CD4-positive, alpha-beta T cell treated with Interleukin-4 for 1 hour (primary cell): Measurements from ENCODE around the gene MEGF9.

ENCODE experiments used
- DNase-seq, 2 donors: peaks; one replicate each; pipeline ENCODE4 v3.0.0-alpha.2; 2020 to 2022

Gene MEGF9

DNA sequence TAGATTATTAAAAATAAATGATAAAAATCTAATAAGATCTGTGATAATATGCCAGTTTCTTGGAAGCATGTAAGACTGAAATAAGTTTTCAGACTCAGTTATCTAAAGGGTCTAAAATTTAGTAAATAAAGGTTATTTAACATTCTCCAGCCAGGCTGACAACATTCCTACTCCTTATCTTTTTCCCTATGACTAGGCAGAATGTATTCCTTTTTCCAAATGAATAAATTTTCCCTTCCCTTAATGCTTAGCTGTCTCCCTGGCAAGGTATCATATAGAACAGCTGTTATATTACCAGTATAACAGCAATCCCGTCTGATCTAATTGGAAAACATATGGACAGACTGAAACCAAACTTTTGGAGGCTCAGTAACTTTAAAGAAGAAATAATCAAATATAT lies 13.0 kb downstream of the MEGF9 start:
- no peak for DNase-seq

DNA sequence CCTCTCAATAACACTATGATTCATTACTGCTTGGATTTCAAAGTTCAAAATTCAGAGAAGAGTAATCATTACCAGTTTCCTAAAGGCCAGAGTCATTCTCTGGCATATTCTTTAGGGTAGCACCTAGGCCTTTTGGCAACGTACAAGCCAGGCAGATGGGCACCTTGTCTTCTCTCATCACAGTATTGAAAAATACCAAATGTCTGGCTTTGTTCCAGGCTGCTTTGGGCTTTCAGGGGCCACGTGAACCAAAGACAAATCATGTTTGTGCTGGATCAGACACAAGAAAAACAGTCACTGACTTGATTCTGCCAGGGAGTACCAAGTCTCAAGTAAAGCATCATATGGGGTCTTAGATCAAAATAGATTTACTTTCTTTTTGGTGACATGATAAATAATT lies 15.5 kb downstream of the MEGF9 start:
- no peak for DNase-seq

DNA sequence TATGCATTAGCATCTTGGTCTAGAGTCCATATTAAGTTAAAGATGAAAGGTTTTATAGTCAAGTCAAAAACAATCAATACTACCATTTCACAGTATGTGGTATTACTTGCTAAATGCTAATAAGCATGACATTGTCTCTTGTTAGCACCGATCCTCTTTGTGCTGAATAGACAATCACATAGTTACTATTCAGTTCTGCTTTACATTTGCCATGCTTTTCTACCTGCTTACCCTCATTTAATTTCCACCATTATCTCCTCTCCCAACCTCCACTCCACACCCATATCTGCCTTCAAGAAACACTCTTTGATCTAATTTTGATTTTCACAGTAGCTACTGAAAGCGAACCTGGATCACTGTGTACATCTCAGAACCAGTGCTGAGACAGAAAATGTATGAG lies 16.8 kb downstream of the MEGF9 start:
- DNase-seq, result no peak

DNA sequence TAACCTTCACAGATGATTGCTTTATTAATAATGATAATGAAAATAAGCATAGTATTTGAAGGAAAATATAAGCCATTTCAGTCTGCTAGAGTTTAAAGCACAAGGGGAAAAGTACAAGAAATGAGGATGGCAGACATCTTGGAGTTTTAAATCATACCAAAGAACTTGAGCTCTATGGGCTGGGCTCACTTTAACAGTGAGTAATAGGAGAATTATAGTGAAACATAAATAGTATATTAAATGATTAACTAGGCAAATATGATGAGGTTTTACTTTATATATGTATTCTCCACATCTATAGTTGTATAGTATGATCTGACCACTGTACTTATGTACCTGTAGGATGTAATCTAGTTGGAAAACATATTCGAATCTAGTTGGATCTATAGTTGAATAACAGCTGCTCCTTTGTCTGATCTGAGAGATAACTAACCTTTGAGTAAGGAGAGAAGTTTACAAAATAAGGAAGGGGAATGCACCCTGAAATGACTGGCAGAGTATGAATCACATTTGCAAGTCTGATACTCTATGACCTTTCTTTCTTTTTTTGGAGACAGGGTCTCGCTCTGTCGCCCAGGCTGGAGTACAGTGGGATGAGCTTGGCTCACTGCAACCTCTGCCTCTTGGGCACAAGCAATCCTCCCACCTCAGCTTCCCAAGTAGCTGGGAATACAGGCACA lies 17.6 kb downstream of the MEGF9 start:
- no peak for DNase-seq

DNA sequence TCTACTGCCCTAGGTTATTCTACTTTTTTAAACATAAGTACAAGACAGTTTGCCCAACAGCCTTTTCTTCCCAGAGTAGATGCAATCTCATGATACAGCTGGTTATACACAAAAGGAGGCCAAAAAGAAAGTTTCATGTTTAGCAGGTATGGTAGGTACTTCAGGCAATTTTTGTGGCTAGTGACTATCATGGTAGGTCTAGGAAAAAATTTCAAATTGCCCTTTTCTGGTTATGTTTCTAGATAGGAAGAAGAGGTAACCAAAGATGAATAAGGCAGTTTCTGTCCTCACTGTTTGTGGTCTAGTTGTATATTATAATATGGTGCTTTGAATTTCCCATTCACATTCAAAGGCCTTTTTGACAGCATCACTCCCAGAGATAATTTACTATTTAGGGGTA lies 19.7 kb downstream of the MEGF9 start:
- no peak for DNase-seq

DNA sequence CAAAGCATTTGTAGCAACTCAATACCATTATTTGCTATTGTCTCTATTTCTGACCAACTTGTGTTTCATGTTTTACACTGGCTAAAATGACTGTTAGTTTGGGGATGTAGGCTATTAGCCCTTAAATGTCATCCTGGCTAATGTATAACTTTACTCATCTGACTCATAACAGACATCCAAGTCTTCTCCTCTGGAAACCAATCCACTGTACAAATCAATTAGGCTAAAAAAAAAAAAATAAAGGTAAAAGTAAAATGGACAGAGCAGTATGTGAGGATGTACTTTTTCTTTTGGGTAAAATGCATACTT lies 20.6 kb downstream of the MEGF9 start:
- no peak for DNase-seq

DNA sequence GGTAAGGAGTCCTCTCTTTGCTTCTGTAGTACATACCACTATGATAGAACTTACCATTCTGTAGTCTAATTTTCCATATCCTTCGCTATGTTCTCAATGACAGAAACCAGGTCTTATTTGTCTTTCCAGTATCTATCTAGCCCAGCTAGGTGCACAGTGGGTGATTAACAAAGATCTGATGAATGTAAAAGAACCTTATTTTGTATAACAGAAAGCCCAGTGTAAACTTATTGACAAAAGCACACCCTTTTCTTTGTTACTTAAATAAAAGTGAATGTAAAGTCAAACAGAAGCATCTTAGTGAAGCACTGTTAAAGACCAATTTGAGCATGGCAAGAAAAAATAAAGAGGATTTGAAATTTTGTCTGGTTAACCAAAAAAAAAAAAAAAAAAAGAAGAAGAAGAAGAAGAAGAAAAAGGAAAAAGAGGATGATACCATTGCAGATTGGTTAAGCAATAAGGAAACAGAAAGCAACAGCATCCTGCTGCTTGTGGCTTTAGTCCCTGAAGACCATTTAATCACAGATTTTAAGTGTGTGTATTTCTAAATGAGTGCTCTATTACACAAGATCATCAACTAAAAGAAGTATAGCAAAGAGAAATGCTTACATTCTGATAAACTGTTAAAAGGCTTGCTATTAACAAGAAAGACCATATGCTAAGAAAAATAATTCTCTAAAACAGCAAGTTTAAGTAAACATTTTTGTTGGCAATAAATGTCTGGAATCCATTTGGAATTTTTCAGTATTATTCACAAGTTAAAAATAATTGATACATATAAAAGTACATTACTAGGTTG lies 21.2 kb downstream of the MEGF9 start:
- DNase-seq, result peak in 1 of 2 donors; percentile 7

DNA sequence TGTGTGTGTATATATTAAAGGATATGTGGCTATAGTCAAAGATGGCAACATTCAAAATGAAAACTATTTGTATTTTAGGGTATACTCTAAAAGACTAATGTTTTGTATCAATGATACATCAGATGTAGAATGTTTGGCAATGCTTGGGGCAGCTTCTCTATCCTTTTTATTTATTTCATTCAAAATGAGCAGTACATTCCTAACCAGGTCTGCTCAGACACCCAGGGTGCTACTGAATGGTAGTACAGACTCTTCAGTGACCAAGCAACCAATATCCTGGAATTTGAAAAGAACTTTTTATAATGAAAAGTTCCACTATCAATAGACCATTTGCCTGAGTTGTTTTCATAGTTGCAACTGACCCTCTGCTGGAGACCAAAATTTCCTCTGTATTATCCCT lies 23.9 kb downstream of the MEGF9 start:
- no peak for DNase-seq

DNA sequence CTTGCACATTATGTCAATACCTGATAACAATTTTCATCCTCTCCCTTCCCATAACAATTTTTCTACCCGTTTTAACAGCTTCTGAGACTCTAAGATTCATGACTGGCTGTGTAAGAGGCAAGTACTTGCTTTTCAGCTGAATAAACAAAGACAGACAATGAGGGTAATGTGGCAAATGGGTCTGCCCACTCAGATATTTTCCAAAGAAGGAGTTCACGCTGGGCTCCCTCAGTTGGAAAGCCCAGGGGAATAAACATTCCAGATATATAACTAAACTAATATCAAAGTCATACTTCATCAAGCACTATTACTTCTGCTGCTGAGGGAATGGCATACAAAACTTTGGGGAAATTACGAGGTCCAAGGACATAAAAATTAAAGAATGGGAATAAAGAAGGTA lies 24.4 kb downstream of the MEGF9 start:
- no peak for DNase-seq

DNA sequence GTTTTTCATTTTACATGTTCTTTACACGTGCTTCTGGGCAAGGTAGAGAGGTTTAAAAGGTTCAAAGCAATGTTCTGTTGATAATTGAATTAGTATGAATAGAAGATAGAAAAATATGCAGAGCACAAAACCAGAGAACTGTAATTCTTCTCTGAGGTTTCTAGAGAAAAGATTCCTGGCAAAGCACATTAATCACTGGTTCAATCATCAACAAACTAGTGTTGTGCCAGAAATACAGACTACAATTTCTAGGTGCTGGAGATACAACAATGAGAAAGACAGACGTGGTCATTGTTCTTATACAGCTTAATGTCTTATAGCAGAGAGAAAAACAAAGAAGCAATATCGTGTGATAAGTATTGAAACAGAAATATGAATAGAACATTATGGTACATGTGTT lies 25.5 kb downstream of the MEGF9 start:
- DNase-seq, result no peak

DNA sequence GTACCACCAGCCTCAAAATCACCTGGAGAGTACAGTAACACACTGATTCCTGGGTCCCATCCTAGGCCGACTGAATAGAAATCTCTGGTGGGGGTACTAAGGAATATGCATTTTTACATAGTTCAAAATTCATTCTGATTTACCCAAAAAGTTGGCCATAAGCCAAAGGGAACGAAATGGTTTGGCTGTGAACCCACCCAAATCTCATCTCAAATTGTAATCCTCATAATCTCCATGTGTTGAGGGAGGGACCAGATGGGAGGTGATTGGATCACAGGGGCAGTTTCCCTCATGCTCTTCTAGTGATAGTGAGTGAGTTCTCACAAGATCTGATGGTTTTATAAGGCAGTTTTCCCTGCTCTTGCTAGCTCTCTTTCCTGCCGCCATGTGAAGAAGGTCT lies 31.1 kb downstream of the MEGF9 start:
- no peak for DNase-seq

DNA sequence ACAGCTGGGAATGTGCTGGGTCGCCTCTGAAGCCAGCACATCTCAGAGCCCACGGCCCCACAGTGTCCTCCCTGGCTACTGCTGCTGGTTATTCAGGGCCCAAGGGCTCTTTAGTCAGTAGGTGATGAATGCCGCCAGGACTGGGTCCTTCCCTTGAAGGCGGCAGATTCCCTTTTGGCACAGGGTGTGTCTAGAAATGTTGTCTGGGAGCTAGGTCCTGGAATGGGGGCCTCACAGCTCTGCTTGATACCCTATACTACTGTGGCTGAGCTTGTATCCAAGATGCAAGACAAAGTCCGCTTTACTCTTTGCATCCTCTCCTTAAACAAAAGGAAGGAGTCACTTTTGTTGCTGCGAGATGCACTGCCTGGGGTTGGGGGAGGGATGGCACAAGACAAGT lies 33.1 kb downstream of the MEGF9 start:
- no peak for DNase-seq

DNA sequence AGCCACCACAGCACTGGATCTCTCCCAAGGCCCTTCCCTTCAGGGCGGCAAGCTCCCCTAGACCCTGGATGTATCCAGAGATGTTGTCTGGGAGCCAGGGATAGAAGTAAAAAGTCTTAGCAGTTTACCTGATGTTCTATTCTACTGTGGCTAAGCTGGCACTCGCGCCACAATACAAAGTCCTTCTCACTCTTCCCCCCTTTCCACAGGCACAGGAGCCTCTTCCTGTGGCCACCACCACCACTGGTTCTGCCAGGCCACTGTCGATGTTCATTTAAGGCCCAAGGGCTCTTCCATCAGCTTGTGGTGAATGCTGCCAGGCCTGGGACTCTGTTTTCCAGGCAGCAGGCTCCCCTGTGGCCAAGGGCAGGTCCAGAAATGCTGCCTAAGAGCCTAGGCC lies 33.7 kb downstream of the MEGF9 start:
- no peak for DNase-seq

DNA sequence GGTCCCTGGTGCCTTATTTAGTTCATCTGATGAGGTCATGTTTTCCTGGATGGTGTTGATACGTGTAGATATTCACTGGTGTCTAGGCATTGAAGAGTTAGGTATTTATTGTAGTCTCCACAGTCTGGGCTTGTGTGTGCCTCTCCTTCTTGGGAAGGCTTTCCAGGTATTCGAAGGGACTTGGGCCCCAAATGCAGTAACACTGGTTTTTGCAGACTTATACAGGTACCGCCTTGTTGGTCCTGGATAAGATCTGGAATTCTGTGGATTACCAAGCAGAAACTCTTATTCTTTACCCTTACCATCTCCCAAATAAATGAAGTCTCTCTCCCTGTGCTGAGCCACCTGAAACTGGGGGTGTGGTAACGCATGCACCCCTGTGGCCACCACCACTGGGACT lies 34.1 kb downstream of the MEGF9 start:
- DNase-seq, result no peak

DNA sequence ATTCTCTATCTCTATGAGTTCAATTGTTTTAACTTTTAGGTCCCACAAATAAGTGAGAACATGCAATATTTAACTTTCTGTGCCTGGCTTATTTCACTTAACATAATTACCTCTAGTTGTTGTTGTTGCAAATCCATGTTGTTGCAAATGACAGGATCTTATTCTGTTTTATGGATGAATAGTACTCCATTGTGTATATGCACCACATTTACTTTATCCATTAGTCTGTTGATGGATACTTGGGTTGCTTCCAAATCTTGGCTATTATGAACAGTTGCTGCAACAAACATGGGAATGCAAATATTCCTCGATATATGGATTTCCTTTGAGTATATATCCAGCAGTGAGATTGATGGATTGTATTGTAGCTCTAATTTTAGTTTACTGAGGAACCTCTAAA lies 36.3 kb downstream of the MEGF9 start:
- DNase-seq, result no peak

DNA sequence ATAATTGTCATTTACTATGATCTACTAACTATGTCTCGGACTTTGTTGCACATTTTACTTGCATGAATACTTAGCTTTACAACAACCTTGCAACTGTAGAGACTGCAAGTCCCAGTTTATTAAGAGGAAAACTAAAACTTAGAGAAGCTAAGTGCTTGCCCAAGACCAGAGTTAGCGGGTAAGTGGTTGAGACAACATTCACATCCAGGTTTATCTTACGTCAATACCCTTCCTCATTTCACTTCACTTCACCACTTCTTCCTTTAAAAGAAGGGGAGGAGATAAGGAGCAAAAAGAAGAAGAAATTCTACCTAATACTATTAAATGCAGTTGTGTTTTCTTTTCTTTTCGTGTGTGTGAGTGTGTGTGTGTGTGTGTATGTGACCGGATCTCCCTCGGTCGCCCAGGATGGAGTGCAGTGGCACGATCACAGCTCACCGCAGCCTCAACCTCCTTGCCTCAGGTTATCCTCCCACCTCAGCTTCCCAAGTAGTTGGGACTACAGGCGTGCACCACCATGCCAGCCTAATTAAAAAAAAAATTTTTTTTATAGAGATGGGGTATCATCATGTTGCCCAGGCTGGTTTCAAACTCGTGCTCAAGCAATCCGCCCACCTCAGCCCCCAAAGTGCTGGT lies 37.4 kb downstream of the MEGF9 start:
- DNase-seq, result no peak

DNA sequence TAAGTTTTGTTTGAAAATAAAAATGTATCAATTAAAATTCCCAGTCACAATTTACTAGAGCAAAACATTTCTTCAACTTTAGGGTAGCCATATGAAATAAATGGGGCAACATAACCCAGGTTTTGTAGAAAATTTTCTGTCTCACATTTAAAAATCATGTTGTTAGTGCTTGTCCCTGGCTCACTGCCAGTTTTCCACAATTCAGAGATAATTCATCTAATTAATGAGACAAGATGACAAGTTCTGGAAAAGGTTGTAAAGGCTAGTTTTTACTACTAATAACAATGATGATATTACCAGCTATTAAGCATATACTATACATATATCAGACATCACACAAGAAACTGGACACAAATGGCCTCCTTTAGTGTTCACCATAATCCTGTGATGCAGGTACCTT lies 45.9 kb downstream of the MEGF9 start:
- no peak for DNase-seq

DNA sequence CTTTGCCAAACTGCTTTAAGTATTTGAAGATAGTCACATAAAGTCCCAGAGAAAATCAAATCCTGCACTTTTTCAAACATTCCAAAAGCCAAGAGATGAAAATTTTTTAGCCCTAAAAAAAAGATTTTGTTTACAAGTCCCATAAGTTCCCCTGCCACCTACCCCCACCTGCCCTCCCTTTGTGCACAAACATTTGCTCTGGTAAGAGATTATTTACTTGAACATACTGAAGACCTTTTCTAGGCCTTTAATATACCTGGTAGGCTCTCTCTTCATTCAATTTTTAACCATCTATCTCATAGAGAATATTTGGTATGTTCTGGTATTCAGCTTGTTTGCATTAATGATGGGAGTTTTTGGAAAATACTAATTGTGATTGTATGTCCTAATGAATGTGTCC lies 50.3 kb downstream of the MEGF9 start:
- DNase-seq, result no peak

DNA sequence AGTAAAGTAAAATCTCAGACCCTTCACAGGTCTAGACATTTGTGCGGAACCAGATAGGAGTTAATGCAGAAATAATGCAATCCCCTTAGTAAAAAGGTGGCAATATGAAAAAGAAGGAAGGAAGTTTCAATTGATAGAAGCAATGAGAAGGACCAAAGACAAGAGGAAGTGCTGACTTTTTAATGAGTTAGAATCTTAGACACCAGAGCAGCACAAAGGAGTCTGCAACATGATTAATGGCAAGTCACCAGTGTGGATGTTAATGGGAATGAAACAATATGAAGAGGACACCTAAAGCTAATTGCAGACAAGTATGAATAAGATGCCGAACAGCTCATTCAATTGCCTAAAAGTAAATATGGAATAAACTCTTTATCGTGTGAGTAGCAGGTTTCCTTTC lies 50.9 kb downstream of the MEGF9 start:
- DNase-seq, result no peak

DNA sequence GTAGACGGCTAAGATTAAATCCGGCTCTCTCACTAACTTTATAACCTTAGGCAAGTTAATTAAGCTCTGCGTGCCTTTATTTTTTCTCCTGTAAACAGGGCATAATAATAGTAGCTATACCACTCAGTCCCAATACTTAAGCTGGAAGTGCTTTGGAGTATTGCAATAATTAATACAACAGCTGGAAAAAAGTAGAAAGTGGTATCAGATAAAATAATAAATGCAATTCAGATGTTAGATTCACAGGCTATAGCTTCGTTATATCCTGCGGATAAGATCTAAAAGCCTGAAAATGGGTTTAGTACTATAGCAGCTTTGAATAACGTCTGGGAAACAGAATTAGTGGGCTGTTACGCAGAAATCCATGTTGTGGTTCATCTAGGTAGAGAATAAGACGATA lies 51.8 kb downstream of the MEGF9 start:
- DNase-seq, result no peak

DNA sequence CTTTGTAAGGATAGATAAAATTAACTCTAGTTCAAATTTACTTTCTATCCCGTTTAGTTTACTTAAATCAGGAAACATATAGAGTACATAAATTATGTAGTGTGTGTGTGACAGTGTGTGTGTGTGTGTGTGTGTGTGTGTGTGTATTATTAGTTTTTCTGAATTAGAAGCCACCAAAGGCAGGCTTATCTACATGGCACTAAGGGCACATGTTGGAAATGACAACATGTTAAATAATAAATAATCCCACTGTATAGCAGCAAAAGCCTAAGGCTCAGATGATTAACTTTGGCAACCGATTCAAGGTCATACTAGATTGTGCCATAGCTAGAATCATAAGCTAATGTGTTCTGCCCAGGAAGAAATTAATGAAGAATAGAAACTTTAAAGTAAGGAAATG lies 54.6 kb downstream of the MEGF9 start:
- no peak for DNase-seq

DNA sequence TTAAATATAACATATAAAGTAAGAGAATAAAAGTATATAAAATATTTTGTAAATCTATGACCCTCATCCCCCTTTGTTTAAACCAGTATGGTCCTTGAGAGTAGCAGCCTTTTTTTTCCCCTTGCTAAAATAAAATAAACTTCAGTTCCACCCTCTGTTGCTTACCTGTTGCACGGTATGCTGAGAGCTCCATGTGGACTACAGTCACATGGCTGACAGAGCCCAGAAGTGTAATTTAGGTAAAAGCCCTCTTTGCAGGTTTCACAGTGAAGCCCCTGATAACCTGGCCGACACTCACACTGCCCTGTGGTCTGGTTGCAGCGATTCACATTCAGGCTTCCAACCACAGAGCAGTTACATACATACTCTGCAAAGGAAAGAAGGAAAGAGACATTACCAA lies 55.1 kb downstream of the MEGF9 start:
- DNase-seq, result no peak

DNA sequence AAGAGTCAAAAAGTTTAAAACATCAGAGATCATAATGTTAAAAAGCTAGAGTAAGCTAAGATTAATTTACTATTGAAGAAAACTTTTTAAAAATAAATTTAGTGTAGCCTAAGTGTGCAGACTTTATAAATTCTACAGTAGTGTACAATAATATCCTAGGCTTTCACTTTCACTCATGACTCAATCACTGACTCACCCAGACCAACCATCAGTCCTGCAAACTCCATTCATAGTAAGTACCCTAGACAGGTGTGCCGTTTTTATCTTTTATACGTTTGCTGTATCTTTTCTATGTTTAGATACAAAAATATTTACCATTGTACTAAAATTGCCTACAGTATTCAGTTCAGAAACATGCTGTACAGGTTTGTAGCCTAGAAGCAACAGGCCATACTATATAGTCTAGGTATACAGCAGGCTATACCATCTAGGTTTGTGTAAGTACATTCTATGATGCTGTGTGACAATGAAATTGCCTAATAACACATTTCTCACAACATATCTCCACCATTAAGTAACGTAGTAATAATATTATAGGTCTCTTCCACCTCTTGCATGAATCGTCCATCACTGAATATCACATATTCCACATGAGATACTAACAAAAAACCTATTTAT lies 59.2 kb downstream of the MEGF9 start:
- no peak for DNase-seq

DNA sequence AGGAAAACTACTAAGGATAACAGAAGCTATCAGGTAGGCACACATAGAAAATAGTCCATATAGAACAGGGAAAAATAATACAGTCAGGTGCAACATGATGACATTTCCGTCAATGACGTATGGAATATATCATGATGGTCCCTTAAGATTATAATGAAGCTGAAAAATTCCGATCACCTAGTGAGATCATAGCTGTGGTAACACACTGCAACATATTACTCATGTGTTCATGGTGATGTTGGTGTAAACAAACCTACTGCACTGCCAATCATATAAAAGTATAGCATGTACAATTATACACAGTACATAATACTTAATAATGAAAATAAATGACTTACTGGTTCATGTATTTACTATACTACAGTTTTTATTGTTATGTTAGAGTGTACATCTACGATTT lies 60.0 kb downstream of the MEGF9 start:
- DNase-seq, result no peak
